Hair follicle dermal papilla cell (primary cell): ENCODE data around the gene CCDC175. TPM values are rescaled to one million over a fixed set of nuclear protein-coding genes. Genes with fewer than 3 reads are reported as not detected.

Source experiments
- total RNA-seq: library from RNA; depleted of rRNA; stranded (reverse); fragments of >200 nt; gene quantifications from 2 replicates; pipeline ENCODE4 v1.2.3, GENCODE V29; 2012

The CCDC175 gene
- not detected in 2 replicates for total RNA-seq

GRCh38 chr14:59576332-59577294 lies at the start of gene CCDC175:
Gene CCDC175 (minus strand): TSS chr14:59576812. CDS start chr14:59576775, 37 bp downstream.

GRCh38 chr14:59483819-59484638 lies 92.6 kb downstream of the CCDC175 start, which contains the start of the genes JKAMP and L3HYPDH:
Gene JKAMP (plus strand): TSS chr14:59484517. CDS start chr14:59484590, 73 bp downstream.
Gene L3HYPDH (minus strand): TSS chr14:59484408. CDS start chr14:59484316, 92 bp downstream.

GRCh38 chr14:59465316-59466135 lies 111.1 kb downstream of the CCDC175 start, which contains the start of gene GPR135:
Gene GPR135 (minus strand): TSS chr14:59465380. CDS start chr14:59465226, 154 bp downstream.

Other genes with a start within 250 kb of the CCDC175 start
- gene GPR135, start 111.4 kb downstream of the CCDC175 start, total RNA-seq: 4.1 and 4.7 TPM in 2 replicates
- 42.7 and 44.4 TPM in 2 replicates for gene L3HYPDH, start 92.4 kb downstream of the CCDC175 start, total RNA-seq
- gene JKAMP, start 92.3 kb downstream of the CCDC175 start, total RNA-seq: 77.4 and 82.3 TPM in 2 replicates